Hepatocyte (in vitro differentiated cells): ENCODE measurements around the gene PEMT. TPM values are rescaled to one million over a fixed set of nuclear protein-coding genes. Genes with fewer than 3 reads are reported as not detected.

Source experiments
- DNase-seq: peaks from one replicate; pipeline ENCODE4 v3.0.0-alpha.2; 2016; ENCODE audit warnings: low spot score
- H2AFZ ChIP-seq: fragments of 200-600 bp; sonication (generic); 2 replicates; pipeline ENCODE4 v1.6.0; 2016; ENCODE audit warnings: antibody characterized with exemption, mild to moderate bottlenecking
- H3K27ac ChIP-seq: fragments of 200-600 bp; sonication (generic); 2 replicates; pipeline ENCODE4 v1.5.1; 2016; ENCODE audit warnings: mild to moderate bottlenecking
- H3K27me3 ChIP-seq: fragments of 200-600 bp; sonication (generic); 2 replicates; pipeline ENCODE4 v1.6.1; 2016
- H3K36me3 ChIP-seq: fragments of 200-600 bp; sonication (generic); replicated peaks from 2 replicates; pipeline ENCODE4 v1.5.1; 2016; ENCODE audit warnings: low read depth; ENCODE audit not compliant: insufficient read depth
- H3K4me1 ChIP-seq: fragments of 200-600 bp; sonication (generic); 2 replicates; pipeline ENCODE4 v1.5.1; 2016; ENCODE audit warnings: mild to moderate bottlenecking, moderate library complexity; ENCODE audit not compliant: insufficient read depth
- H3K4me2 ChIP-seq: fragments of 200-600 bp; sonication (generic); 2 replicates; pipeline ENCODE4 v1.6.0; 2016
- H3K4me3 ChIP-seq: fragments of 200-600 bp; sonication (generic); 2 replicates; pipeline ENCODE4 v1.5.1; 2016; ENCODE audit warnings: mild to moderate bottlenecking
- H3K79me2 ChIP-seq: fragments of 200-600 bp; sonication (generic); 2 replicates; pipeline ENCODE4 v1.6.0; 2017; ENCODE audit warnings: mild to moderate bottlenecking
- H3K9me2 ChIP-seq: fragments of 200-600 bp; sonication (generic); replicated peaks from 2 replicates; pipeline ENCODE4 v1.6.0; 2017; ENCODE audit warnings: mild to moderate bottlenecking; ENCODE audit not compliant: insufficient read depth
- H3K9me3 ChIP-seq: fragments of 200-600 bp; sonication (generic); 2 replicates; pipeline ENCODE4 v1.5.1; 2016; ENCODE audit warnings: low read depth, mild to moderate bottlenecking
- H4K20me1 ChIP-seq: fragments of 200-600 bp; sonication (generic); 2 replicates; pipeline ENCODE4 v1.6.0; 2016; ENCODE audit warnings: mild to moderate bottlenecking; ENCODE audit not compliant: insufficient read depth, poor library complexity, severe bottlenecking
- EZH2 ChIP-seq: fragments of 200-600 bp; sonication (generic); IDR thresholded peaks from 2 replicates; pipeline ENCODE4 v1.6.1; 2016; ENCODE audit warnings: antibody characterized with exemption, mild to moderate bottlenecking, borderline replicate concordance
- EZH2phosphoT487 ChIP-seq: fragments of 200-600 bp; sonication (generic); IDR thresholded peaks from one replicate; pipeline ENCODE4 v1.6.1; 2018; ENCODE audit warnings: antibody characterized with exemption, mild to moderate bottlenecking, low read depth, moderate library complexity; ENCODE audit not compliant: unreplicated experiment, severe bottlenecking
- WGBS: methylation state at CpG from one replicate; pipeline ENCODE4 v1.1.6; 2016; ENCODE audit warnings: low lambda C conversion rate; ENCODE audit errors: missing lambda C conversion rate; 5-methylcytosine and 5-hydroxymethylcytosine counted together
- polyA plus RNA-seq: library from polyadenylated mRNA; unstranded; fragments of >200 nt; fragmentation: Nextera tagmentation; extraction: Ambion mirVana; gene quantifications from 2 replicates; pipeline ENCODE4 v1.2.1, GENCODE V29; 2016
- total RNA-seq: library from RNA; depleted of rRNA; stranded (reverse); fragments of >200 nt; gene quantifications from 2 replicates; pipeline ENCODE4 v1.2.3, GENCODE V29; 2014
- TF ChIP-seq, protein P1 (sequence below): fragments of 200-600 bp; sonication (generic); IDR thresholded peaks from 2 replicates; pipeline ENCODE4 v1.5.1; 2016; ENCODE audit warnings: antibody characterized with exemption, mild to moderate bottlenecking; ENCODE audit not compliant: poor library complexity

Gene PEMT
- total and polyA plus RNA-seq, 2 experiments from 2014 or later: 50.1 to 70.4 TPM

DNA sequence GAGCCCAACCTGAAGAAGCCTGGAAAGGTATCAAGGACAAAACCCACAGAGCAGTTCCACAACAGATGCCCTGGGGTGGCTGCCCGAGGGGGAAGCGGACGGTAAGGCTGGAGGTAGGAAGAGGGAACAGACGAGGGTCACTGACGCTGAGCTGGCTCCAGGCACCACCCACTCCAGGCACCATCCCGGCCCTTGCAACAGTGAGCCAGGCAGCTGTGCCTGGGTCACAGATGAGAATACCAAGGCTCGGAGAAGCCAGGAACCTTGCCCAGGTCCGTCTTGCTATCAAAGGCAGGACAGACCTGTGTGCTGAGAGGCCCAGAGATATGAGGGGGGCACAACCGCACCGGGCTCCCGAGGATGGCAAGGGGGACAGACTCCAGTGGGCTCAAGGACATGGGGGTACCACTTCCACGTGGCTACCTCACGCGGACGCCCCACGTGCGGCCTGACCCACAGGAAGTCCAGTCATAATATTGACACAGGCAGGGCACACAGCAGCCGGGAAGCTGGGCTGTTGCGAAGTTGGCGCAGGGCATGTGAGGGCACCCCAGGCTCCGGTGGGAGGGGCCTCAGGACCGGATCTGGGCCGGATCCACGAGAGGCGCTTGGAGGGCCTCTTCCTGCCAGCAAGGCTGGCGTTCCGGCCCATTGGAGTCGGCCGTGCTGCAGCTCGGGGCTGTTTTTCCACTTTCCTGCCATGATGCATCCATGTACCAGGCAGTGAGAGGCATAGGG is 29.9 kb downstream of the PEMT start:
- H4K20me1 ChIP-seq: no peaks in the 10 kb centered on the region
- no peak overlapping the region for H2AFZ ChIP-seq

DNA sequence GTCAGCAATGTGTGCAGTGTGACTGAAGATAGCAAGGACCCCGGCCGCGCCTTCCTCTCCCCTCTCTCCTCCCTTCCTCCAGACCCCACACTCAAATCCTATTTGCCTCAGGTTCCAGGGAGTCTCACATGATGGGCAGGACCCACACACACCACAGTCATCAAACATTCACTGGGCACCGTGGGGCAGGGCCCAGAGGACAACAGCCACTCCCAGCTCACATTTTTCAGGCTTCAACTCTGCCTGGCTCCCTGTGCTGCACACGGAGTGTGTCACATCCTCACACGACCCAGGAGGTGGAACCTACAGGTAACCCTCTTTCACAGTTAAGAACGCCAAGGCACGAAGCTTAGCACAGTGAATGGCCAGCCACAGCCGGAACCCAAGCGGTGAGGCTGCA is 30.5 kb downstream of the PEMT start:
- Histone ChIP-seq H3K36me3 (no peaks in the 10 kb centered on the region), H3K4me1 (no peaks in the 10 kb centered on the region), H3K9me3 (no peaks in the 10 kb centered on the region), H3K27ac (no peak overlapping the region), H3K79me2 (no peaks in the 10 kb centered on the region), H3K4me3 (no peak overlapping the region), H3K4me2 (no peak overlapping the region), H4K20me1 (no peaks in the 10 kb centered on the region), H3K27me3 (no peaks in the 10 kb centered on the region), H2AFZ (no peak overlapping the region), H3K9me2 (no peaks in the 10 kb centered on the region)
- DNase-seq: no peak
- 83% methylated on average over 10 of the region's 10 CpGs for WGBS
- TF ChIP-seq EZH2: no peak
- no peak for TF ChIP-seq EZH2phosphoT487
- TF ChIP-seq, protein P1, sequence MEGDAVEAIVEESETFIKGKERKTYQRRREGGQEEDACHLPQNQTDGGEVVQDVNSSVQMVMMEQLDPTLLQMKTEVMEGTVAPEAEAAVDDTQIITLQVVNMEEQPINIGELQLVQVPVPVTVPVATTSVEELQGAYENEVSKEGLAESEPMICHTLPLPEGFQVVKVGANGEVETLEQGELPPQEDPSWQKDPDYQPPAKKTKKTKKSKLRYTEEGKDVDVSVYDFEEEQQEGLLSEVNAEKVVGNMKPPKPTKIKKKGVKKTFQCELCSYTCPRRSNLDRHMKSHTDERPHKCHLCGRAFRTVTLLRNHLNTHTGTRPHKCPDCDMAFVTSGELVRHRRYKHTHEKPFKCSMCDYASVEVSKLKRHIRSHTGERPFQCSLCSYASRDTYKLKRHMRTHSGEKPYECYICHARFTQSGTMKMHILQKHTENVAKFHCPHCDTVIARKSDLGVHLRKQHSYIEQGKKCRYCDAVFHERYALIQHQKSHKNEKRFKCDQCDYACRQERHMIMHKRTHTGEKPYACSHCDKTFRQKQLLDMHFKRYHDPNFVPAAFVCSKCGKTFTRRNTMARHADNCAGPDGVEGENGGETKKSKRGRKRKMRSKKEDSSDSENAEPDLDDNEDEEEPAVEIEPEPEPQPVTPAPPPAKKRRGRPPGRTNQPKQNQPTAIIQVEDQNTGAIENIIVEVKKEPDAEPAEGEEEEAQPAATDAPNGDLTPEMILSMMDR: no peak

More for the DNA sequence above, 29.9 kb downstream of the PEMT start:
- no peaks in the 10 kb centered on the region for H3K36me3 ChIP-seq
- H3K4me3 ChIP-seq: no peak overlapping the region
- no peaks in the 10 kb centered on the region for H3K79me2 ChIP-seq
- no peaks in the 10 kb centered on the region for H3K27me3 ChIP-seq
- H3K9me2 ChIP-seq: no peaks in the 10 kb centered on the region
- H3K27ac ChIP-seq: no peak overlapping the region
- DNase-seq: no peak
- no peaks in the 10 kb centered on the region for H3K9me3 ChIP-seq
- H3K4me2 ChIP-seq: no peak overlapping the region
- no peaks in the 10 kb centered on the region for H3K4me1 ChIP-seq
- WGBS: 94% methylated on average over 30 of the region's 30 CpGs
- no peak for TF ChIP-seq EZH2phosphoT487
- TF ChIP-seq, protein P1: no peak
- no peak for TF ChIP-seq EZH2

DNA sequence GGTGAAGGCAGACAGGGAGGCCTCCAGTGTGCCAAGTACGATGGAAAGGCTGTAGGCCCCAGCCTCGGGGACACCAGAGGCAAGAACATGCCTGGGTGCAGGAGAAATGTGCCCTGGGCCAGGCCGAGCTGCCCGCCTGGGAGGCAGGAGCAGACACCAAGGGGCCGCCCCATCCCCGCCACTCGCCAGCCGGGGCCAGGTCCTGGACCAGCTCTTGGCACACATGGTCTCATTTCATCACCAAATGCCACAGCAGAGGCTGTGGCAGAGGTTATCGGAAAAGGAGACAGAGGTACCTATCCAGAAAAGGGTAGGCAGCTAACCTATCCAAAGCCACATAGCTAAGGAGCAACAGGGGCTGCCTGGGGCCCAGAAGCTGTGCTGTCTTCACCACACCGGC is 31.3 kb downstream of the PEMT start:
- H4K20me1 ChIP-seq: no peaks in the 10 kb centered on the region
- H3K36me3 ChIP-seq: no peaks in the 10 kb centered on the region
- H3K27ac ChIP-seq: no peak overlapping the region
- no peak overlapping the region for H3K4me2 ChIP-seq
- no peak overlapping the region for H3K4me3 ChIP-seq
- no peaks in the 10 kb centered on the region for H3K4me1 ChIP-seq
- no peak overlapping the region for H2AFZ ChIP-seq
- H3K9me2 ChIP-seq: no peaks in the 10 kb centered on the region
- 96% methylated on average over 10 of the region's 10 CpGs for WGBS
- no peaks in the 10 kb centered on the region for H3K9me3 ChIP-seq
- TF ChIP-seq, protein P1: no peak
- TF ChIP-seq EZH2 (no peak), EZH2phosphoT487 (no peak)
- H3K79me2 ChIP-seq: no peaks in the 10 kb centered on the region
- H3K27me3 ChIP-seq: no peaks in the 10 kb centered on the region
- no peak for DNase-seq
